Measurements from ENCODE around the gene PROSER3.

DNA sequence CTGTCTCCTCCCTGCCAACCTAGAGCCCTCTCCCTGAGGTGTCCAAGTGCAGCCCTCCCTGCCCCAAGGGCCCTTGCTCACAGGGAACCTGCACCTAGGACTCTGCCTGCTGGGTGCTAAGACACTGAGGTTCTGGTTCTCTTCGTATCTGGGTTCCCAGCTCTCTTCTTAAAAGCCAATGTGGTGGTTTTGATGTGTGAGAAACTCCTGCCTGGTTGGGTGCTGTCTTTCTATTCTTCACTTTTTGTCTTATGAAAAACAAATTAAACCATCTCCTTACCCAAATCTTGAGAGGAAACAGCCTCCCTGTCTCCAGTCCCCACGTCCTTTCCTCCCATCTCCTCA lies 44.5 kb upstream of the PROSER3 start:
- TF ChIP-seq CTCF (IDR thresholded peaks at IDR 0.05; ENCODE audit: poor library complexity, severe bottlenecking) (no peak), REST (IDR thresholded peaks at IDR 0.05; ENCODE audit: borderline replicate concordance) (no peak), TAF1 (IDR thresholded peaks at IDR 0.05; ENCODE audit: low read depth) (no peak), POLR2AphosphoS5 (IDR thresholded peaks at IDR 0.05) (no peak), EZH2 (IDR thresholded peaks at IDR 0.05; ENCODE audit: borderline replicate concordance, insufficient read depth, low read length, poor library complexity, severe bottlenecking) (no peak), EP300 (conservative IDR thresholded peaks at IDR 0.05; ENCODE audit: poor library complexity, severe bottlenecking) (no peak)
